Ascending aorta (tissue), 2 donors: ENCODE measurements around the gene BCCIP. TPM values are rescaled to one million over a fixed set of nuclear protein-coding genes. Genes with fewer than 3 reads are reported as not detected.

Source experiments
- DNase-seq, 2 donors: peaks; one replicate each; pipeline ENCODE4 v3.0.0-alpha.2; 2019; ENCODE audit warnings: low spot score in 2 of 2
- H3K27ac ChIP-seq, 2 donors: fragments of 200-600 bp; sonication (generic); one replicate each; pipeline ENCODE4 v1.5.1; 2016 to 2017; ENCODE audit warnings: mild to moderate bottlenecking in 1 of 2
- H3K27me3 ChIP-seq: fragments of 200-600 bp; sonication (generic); one replicate; pipeline ENCODE4 v1.5.1; 2017
- H3K36me3 ChIP-seq, 2 donors: fragments of 200-600 bp; sonication (generic); one replicate each; pipeline ENCODE4 v1.5.1; 2016
- H3K4me1 ChIP-seq, 2 donors: fragments of 200-600 bp; sonication (generic); one replicate each; pipeline ENCODE4 v1.5.1; 2016 to 2017; ENCODE audit warnings: mild to moderate bottlenecking in 1 of 2
- H3K4me3 ChIP-seq, 2 donors: fragments of 200-600 bp; sonication (generic); one replicate each; pipeline ENCODE4 v1.5.1; 2016 to 2017; ENCODE audit warnings: mild to moderate bottlenecking in 1 of 2
- H3K9me3 ChIP-seq, 2 donors: fragments of 200-600 bp; sonication (generic); one replicate each; pipeline ENCODE4 v1.5.1; 2016
- CTCF ChIP-seq, 3 experiments: fragments of 200-600 bp in 2 of 3; fragments of 450-650 bp in 1 of 3; sonication (generic) in 2 of 3; IDR thresholded peaks; one replicate each; pipeline ENCODE4 v1.5.1; 2016 to 2019; ENCODE audit warnings: antibody characterized with exemption in 3 of 3, mild to moderate bottlenecking in 1 of 3, moderate library complexity in 1 of 3
- intact Hi-C: fragments of 100-400 bp; cut with DNase I; formaldehyde crosslinking; loops from one replicate; pipeline ENCODE4 v1.15.1; 2023
- total RNA-seq: library from RNA; depleted of rRNA; stranded (reverse); fragments of >200 nt; gene quantifications from one replicate; pipeline ENCODE4 v1.1.0, GENCODE V29; 2016

Gene BCCIP
- total RNA-seq, 1 donor from 2014 or later: 4.7 TPM

- Histone ChIP-seq H3K9me3 (no peaks in the 10 kb centered on the region), H3K4me3 (no peak overlapping the region), H3K4me1 (no peaks in the 10 kb centered on the region), H3K27ac (no peak overlapping the region), H3K36me3 (peaks cover 2 to 4% of the 10 kb centered on the region in 2 donors), H3K27me3 (no peaks in the 10 kb centered on the region)
- no peak for DNase-seq
- no peak for TF ChIP-seq CTCF (IDR thresholded peaks at IDR 0.05)
- intact Hi-C loops: no loop called here
Measured at GRCh38 chr10:125783408-125783807, 39.9 kb upstream of the BCCIP start.

- no peak for DNase-seq
- Histone ChIP-seq H3K4me3 (no peak overlapping the region), H3K27ac (no peak overlapping the region), H3K9me3 (no peaks in the 10 kb centered on the region), H3K27me3 (no peaks in the 10 kb centered on the region), H3K36me3 (peaks cover 7 to 8% of the 10 kb centered on the region in 2 donors), H3K4me1 (no peaks in the 10 kb centered on the region)
- intact Hi-C loops: no loop called here
- TF ChIP-seq CTCF (IDR thresholded peaks at IDR 0.05): no peak
Measured at GRCh38 chr10:125783957-125784356, 39.4 kb upstream of the BCCIP start.

- no peak overlapping the region for H3K27ac ChIP-seq
- no peak overlapping the region for H3K4me3 ChIP-seq
- H3K36me3 ChIP-seq: peaks cover 12 to 19% of the 10 kb centered on the region in 2 donors
- TF ChIP-seq CTCF (IDR thresholded peaks at IDR 0.05): no peak
- no peaks in the 10 kb centered on the region for H3K27me3 ChIP-seq
- intact Hi-C loops: no loop called here
- H3K4me1 ChIP-seq: no peaks in the 10 kb centered on the region
- DNase-seq: peak in 1 of 2 donors; percentile 22
- no peaks in the 10 kb centered on the region for H3K9me3 ChIP-seq
Measured at GRCh38 chr10:125785791-125786190, 37.6 kb upstream of the BCCIP start.

GRCh38 chr10:125788156-125789034 lies 35.0 kb upstream of the BCCIP start:
- DNase-seq: peak in 1 of 2 donors; percentile 55
- Histone ChIP-seq H3K36me3 (peaks cover 22 to 42% of the 10 kb centered on the region in 2 donors), H3K4me3 (no peak overlapping the region), H3K9me3 (no peaks in the 10 kb centered on the region), H3K27me3 (no peaks in the 10 kb centered on the region), H3K27ac (no peak overlapping the region), H3K4me1 (no peaks in the 10 kb centered on the region)
- intact Hi-C loops: no loop called here
- TF ChIP-seq CTCF (IDR thresholded peaks at IDR 0.05): no peak

- no peaks in the 10 kb centered on the region for H3K27me3 ChIP-seq
- H3K36me3 ChIP-seq: peaks cover 43 to 70% of the 10 kb centered on the region in 2 donors
- no peak overlapping the region for H3K27ac ChIP-seq
- no peak for TF ChIP-seq CTCF (IDR thresholded peaks at IDR 0.05)
- no peaks in the 10 kb centered on the region for H3K9me3 ChIP-seq
- intact Hi-C loops: no loop called here
- peak in 1 of 2 donors; percentile 34 for DNase-seq
- H3K4me3 ChIP-seq: no peak overlapping the region
- H3K4me1 ChIP-seq: no peaks in the 10 kb centered on the region
Measured at GRCh38 chr10:125792342-125793300, 30.7 kb upstream of the BCCIP start.
